NCI-H1092 treated with DMSO at 0.1 percent for 48 hours (cell line): ENCODE results near the gene CUX1.
A peak's percentile ranks its signal among the peaks of the same experiment; 100 is the strongest.

ENCODE experiments used
- DNase-seq: peaks from one replicate; lab custom pipeline; 2025; lab: John Stamatoyannopoulos, UW

CUX1 gene

DNA sequence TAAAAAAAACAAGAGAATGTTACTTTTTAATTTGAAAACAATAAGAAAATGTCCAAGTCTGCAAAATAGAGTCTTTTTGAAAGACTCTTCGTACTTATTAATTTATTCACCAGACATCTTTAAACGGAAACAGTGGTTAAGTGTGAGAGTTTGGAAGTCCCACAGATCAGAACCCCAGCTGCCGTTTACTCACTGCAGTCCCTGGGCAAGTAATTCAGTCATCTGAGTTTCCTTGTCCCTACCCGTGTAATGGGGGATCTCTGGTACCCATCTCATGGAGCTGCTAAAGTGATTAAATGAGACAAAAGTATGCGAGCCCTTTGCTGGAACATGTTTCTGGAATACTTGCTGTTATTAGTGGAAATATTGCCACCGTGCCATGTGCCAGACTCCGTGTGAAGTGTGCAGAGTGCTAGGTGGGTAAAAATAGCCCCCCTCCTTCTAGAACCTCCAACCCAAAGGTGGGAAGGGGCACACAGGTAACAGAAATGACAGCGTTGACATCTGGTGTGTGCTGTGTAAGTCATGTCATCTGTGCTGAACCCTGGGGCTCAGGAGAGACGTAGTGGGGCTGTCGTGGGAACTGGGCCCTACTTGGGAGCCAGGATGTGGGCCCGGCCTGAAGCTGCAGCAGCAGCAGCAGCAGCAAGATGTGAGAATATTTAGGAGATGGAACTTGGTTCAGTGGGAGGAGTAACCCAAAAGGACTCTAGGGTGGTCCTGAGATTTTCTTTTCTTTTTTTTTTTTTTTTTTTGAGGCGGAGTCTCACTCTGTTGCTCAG lies 140.5 kb downstream of the CUX1 start:
- no peak for DNase-seq

DNA sequence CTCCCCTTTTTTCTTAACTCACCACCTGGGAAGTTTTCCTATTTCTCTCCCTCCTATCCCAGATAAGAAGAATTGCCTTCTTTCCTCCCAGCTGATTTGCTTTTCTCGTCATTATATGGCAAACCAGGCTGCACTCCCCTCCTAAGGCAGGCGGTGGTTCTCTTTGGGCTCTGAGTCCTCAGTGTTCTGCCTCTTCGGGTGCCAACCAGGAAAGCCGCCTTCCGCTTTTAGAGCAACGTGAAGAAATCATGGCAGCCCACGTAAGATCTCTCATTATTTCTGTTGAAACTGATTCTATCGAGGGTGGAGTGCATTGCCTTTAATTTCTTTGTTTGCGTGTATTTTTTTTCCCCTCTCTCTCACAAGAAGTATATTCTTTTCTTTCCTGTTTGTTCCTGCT lies 141.9 kb downstream of the CUX1 start:
- DNase-seq, result no peak

DNA sequence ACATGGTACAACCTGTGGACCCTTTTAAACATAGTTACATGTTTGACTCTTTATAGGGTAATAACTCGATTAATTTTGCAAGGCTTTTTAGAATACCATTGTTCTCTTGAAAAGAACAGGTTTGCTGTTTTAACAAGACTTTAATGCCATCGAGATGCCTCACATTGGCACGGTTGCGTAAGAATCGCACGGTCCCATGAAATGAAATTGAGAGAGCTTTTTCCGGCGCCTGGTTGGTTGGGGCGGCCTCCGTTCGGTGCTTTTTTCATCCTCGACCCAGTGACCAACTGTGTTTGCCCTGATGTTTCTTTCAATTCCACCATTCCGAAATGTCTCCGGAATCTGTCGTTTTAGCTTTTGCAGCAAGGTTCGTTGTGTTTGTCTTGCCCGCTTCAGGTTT lies 142.4 kb downstream of the CUX1 start:
- no peak for DNase-seq

DNA sequence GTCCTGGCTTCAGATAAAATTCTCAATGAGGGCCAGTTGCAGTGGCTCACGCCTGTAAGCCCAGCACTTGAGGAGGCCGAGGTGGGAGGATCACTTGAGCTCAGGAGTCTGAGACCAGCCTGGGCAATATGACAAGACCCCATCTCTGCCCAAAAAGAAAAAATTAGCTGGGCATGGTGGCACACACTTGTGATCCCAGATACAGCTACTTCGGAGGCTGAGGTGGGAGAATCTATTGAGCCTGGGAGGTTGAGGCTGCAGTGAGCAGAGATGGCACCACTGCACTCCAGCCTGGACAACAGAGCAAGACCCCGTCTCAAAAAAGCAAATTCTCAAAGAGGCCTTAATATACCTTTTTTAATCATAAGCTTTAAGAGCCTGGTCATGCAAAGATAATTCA lies 142.9 kb downstream of the CUX1 start:
- no peak for DNase-seq

DNA sequence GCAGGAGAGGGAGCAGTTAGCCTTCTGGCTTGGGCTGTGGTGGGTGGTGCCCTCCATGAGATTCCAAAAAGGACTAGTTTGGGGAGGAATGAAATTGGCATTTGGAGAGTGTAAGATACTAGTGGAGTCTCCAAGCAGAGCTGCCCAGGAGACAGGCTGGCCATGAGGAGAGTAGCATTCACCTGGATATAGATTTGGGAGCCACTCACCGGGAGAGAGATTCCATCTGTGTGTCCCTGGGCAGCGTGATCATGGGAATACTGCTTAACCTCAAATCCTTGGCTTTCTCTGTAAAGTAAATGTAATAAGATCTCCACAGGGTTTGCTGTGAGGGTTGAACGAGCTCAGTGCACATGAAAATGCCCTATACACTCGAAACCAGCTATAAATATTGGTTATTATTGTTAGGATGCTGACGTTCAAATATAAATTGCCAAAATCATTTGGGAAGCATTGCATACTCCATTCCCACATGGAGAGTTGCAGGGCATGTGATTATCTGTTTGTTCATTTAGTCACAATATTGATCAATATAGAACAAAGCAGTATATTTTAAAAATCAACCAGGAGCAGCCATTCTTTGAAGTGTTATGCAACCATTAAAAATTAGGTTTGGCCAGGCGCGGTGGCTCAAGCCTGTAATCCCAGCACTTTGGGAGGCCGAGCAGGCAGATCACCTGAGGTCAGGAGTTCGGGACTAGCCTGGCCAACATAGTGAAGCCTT lies 143.7 kb downstream of the CUX1 start:
- no peak for DNase-seq

DNA sequence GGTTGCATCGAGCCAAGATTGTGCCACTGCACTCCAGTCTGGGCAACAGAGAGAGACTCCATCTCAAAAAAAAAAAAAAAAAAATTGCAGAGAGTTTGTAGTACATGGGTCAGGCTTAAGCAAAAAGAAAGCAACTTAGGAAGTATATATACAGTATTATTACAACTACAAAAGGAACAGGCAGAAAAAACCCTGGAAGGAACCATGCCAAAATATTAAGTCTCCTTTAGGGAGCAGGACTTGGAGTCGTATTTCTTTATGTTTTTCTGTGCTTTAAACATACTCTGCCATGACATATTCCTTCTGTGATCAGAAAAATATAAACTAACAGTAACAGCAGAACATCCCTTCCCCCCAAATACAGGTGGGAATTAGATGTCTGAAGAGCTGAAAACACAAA lies 144.4 kb downstream of the CUX1 start:
- DNase-seq, result no peak

DNA sequence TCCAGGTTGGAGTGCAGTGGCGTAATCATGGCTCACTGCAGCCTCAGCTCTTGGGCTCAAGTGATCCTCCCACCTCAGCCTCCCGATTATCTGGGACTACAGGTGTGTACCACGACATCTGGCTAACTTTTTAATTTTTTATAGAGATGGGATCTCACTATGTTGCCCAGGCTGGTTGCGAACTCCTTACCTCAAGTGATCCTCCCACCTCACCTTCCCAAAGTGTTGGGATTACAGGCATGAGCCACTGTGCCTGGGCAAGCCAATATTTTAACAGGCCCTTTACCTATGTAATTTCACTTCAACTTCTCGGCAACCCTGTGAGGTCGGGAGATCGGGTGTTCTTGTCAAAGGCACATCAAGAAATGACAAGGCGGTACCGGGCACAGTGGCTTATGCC lies 146.3 kb downstream of the CUX1 start:
- DNase-seq, result no peak

DNA sequence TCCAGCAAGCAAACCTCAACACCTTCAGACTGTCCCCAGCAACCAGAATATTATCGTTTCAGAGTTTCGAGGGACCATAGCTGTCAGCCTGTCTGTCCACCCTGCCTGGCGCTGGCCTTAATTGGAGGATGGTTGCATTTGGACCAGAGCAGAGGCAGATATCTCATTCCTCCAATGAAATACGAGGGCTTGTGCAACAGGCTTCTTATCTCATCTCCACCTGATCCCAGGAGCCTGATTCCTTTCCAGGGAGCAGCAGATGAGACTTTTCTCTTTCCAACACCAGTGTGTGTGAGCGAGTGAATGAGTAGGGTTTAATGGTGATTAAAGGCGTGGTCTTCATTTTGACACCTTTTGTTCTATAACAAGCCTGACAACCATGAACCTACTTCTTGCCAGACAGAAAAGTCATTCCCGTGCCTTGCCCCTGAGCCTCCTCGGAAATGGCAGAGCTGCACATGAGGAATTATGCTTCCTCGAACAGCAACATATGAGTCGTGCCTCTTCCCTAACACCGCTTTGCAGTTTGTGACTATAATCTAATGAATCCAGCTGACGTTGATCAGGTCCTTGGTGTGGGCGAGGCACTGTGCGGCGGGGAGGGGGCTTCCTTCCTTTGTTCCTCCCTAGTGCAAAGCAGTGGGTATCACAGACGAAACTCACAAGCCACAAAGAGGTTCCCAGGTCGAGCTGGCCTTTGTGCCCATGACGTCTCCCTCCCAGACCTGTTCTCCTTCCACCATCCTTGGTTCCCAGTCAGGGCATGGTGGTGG lies 147.4 kb downstream of the CUX1 start:
- DNase-seq, result no peak

DNA sequence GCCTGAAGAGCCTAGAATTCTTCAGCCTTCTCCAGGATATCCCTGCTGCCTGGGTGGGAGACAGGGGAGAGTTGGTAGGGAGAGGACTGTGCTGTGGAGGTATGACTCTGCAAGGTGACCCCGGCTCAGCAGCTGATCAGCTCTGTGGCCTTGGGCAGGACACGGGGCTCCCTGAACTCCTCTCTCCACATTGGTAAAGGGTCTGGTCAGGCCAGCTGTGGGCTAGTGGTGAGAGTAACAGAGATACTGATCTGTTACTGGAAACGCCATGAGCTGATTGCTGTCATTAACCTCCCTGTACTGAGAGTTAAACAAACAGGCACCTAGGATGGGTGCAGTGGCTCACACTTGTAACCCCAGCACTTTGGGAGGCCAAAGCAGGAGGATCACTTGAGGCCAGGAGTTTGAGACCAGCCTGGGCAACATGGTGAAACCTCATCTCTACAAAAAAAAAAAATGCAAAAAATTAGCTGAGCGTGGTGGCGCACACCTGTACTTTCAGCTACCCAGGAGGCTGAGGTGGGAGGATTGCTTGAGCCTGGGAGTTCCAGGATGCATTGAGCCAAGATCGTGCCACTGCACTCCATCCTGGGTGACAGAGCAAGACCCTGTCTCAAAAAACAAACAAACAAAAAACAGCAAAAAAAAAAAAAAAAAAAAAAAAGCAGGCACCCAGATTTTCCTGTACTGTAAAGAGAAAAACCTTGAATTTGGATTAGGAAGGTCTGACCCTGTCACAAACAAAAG lies 151.5 kb downstream of the CUX1 start:
- no peak for DNase-seq

DNA sequence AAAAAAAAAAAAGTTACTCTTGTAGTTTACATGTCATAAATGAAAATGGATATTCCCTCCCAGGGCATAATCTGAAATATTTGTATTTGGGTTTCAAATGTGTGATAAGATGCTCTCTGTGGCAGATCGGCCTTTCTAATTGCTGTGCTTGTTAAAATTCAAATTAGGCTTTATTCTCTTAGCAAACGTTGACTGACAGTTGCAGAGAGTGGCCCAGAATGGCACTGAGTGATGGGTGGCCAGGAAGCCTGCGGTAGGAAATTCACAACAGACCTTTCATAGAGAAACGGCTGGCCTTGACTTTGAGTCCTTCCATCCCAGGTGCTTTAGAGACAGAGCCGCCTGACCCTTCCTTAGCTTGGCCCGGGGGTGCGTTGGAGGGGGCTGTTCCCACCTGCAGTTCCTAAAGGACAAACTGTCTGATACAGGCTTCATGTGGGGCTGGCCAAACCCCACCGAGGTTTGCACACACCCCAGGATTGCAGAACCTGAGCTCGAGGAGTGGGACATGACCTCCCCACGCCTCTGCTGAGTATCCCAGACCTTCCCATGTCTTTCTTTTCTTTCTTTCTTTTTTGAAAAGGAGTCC lies 152.7 kb downstream of the CUX1 start:
- DNase-seq, result no peak

DNA sequence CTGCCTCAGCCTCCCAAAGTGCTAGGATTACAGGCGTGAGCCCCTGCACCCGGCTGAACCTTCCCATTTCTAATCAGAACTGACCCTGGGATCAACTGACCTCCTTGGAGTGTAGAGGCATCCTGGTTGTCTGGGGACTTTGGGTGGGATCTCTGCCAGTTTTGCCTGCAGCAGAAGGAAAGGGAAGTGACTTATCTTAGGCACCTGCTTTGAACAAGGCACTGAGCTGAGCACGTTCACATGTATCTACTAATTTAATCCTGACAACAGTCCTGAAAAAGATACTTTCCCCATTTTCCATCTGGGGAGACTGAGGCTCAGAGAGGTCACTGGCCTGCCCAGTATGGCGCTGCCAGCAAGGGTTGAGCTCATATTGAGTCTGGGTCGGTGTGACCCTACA lies 153.4 kb downstream of the CUX1 start:
- DNase-seq, result no peak

DNA sequence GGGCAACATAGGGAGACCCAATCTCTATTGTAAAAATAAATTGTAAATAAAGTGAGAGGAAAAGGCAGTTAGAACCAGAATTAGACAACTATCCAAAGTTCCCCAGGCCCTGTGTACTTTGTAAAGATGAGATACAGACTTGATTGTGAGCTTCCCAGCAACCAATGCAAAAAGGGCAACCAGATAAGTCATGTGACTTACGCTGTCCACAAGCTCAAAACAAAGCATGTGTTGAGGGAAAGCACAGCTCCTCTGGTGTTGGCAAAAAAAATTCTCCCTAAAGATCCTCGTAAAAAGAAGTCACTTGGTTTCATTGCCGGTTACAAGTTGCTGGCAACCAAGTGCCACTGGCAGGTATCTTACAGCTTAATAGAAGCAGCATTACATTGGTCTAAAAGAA lies 154.0 kb downstream of the CUX1 start:
- no peak for DNase-seq

DNA sequence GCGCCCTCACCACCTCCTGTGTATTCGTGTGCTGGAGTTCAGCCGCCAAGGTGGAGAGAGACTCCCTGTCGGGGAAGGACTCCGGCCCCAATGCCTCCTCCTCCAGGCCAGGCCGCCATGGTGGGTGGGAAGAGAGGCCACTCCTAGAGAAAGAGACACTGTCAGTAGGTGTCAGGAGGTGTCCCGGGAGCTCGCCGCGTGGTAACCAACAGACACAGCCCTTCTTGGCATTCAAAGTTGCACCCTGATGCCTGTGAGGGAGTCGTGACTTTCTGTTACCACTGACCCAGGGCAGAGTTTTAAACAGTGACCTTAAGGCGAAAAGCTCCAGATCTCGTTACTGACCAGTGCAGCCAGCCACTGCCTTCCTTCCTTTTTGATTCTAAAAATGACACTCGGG lies 155.2 kb downstream of the CUX1 start:
- DNase-seq, result no peak

DNA sequence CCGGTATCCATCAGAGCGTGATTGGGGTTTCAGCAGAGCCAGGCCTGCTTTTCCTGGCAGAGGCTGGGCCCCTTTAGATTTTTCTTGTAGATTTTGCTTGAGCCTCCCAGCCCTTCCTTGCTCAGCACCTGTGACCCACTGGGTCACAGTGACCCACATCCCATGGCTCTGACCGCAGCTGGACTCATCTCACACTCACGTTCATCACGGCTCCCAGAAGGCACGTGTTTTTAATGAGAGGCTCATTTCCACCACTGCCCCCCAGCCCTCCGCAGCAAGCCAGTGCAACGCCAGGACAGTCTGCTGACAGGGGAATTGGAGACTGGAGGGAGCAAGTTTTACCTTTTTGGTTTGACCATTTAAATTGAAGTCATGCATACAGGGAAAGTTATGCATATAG lies 155.7 kb downstream of the CUX1 start:
- DNase-seq, result no peak

DNA sequence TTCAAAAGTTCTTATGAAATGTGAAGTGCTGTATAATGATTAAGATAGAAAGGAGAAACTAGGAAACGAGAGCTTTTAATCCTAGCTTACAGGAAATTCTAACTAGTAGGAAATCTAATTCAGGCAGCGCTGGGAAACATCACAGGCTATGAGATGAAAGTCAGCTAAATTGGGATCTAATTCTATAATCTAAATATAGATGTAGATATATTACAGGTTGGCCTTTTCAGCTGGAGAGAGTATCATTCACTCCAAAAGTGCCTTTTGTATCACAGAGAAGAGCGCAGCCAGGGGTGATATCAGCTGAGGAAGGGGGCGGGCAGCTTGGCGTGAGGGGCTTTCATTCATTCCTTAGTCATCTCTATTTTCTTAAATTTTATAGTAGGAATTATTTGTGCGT lies 157.0 kb downstream of the CUX1 start:
- no peak for DNase-seq

DNA sequence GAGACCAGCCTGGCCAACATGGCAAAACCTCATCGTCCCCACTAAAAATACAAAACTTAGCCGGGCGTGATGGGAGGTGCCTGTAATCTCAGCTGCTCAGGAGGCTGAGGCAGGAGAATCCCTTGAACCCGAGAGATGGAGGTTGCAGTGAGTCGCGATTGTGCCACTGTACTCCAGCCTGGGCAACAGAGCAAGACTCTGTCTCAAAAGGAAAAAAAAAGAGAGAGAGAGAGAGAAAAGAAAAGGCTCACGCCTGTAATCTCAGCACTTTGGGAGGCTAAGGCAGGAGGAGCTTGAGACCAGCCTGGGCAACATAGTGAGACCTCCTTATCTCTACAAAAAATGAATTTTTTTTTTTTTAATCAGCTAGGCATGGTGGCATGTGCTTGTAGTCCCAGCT lies 157.6 kb downstream of the CUX1 start:
- DNase-seq, result no peak

DNA sequence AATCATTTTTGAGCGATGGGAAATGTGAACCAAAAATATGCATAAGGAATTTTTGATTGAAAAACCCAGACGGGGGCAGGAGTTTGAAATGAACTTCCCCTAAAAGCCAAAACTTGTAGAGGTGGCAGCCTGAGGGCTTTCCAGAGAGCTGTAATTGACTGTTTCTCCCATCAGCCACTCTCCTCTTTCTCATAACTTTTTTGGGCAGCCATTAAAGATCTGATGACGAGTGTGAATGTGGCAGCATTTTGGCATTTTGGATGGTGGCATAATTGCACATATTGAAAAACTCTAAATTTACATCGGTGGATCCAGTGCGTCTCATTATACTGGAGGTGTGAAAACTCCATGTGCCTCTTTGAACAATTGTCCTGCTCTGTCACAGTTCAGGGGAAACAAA lies 159.0 kb downstream of the CUX1 start:
- no peak for DNase-seq

DNA sequence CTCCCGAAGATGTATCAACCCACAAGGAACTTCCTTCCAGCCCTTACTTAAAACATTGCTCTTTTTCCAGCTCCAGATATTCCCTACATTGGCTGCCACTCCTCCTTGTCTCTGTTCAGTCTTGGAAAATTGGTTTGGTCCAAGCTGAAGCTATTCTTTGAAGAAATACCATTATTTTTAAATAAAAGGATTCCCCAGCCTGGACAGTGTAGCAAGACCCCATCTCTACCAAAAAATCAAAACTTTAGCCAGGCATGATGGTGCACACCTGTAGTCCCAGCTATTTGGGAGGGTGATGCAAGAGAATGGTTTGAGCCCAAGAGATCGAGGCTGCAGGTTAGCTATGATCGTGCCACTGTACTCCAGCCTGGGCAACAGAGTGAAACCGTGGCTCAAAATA lies 159.8 kb downstream of the CUX1 start:
- DNase-seq, result no peak

DNA sequence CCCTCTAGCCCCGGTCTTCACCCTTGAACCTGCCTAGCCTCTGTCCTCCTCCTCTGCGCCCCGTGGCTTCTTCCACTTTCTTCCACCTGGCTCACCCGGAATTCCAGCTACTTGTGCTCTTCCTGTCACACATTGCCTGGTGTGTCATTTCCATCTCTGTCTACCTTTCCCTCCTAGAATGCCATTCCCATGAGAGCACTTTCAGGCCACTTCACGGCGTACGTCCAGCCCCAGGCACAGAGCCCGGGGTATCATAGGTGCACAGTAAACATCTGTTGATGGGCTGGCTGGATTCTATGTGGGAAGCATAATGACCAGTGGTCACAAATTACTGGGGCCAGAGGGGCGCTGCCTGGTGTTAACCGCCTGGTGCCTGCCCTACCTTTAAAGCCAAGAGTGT lies 161.3 kb downstream of the CUX1 start:
- DNase-seq, result peak; percentile 11

DNA sequence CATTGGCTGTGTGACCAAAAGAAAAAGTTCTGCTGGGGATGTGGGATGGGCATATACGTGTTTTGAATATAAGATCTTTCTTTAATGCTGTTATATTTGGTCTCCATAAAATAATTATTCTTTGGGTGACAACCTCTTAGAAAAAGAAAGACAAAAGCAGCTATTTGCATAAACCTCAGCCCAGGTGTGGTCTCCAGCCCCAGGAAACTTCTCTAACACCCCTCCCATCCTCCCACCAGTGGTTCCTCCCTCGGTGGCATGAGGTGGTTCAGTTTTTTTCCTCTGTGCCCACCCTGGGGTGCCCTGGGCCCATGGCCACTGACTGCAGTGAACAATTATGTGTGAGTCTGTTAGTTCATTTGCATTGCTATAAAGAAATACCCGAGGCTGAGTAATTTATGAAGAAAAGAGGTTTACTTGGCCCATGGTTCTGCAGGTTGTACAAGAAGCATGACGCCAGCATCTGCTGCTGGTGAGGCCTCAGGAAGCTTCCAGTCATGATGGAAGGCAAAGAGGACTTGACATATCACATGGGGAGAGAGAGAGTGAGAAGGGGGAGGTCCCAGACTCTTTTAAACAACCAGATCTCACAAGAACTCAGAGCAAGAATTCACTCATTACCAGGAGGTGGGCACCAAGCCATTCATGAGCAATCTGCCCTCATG lies 165.9 kb downstream of the CUX1 start:
- DNase-seq, result no peak

DNA sequence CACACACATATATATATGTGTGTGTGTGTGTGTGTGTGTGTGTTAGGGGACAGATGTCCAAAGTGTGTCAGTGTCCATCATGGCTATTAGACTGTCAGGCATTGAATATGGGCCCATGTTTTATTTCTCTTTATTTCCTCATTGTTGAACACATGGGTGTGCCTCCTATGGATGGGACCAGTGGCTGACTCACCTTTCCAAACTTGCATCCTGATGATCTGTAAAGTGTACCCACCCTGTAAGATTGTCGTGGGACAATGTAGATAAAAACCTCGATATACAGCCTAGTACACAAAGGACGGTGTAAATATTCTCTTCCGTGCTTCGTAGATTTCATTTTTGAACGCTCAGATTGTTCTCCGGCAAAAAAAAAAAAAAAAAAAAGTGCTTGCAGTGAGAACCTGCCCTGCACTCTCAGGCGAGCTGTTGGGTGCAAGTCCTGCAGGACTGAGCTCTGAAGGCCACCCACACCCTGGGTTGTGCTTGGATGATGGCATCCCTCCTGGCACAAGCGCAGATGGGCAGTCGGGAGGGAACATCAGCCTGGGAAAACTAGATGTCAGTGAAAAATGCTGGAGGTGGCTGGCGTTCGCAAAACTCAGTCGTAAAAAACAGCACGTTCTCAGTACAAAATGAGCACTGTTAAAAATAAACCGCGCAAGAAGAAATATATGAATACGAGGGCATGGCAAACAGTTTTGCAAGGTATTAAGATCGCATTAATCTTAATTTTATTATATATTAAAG lies 166.9 kb downstream of the CUX1 start:
- no peak for DNase-seq
